Endothelial cell of umbilical vein (primary cell): ENCODE measurements around the gene EVC2.

Source experiments
- CTCF ChIP-seq, 2 donors: IDR thresholded peaks; 1 replicate in 1 of 2; 2 replicates in 1 of 2; pipeline ENCODE4 v1.5.1; 2011; ENCODE audit warnings: low read length in 2 of 2, mild to moderate bottlenecking in 2 of 2, moderate library complexity in 2 of 2, control low read depth in 1 of 2, inconsistent platforms in 1 of 2, low read depth in 1 of 2; ENCODE audit not compliant: insufficient read depth in 1 of 2; ENCODE audit errors: extremely low read depth in 1 of 2
- EZH2 ChIP-seq: IDR thresholded peaks from 2 replicates; pipeline ENCODE4 v1.6.1; 2012; ENCODE audit warnings: borderline replicate concordance, low read depth, mild to moderate bottlenecking, moderate library complexity, low read length, inconsistent platforms; ENCODE audit not compliant: severe bottlenecking
- FOS ChIP-seq: IDR thresholded peaks from 2 replicates; pipeline ENCODE4 v1.6.1; 2011; ENCODE audit warnings: mild to moderate bottlenecking, low read length, moderate library complexity, borderline replicate concordance; ENCODE audit not compliant: insufficient read depth
- JUN ChIP-seq: IDR thresholded peaks from 2 replicates; pipeline ENCODE4 v1.6.1; 2011; ENCODE audit warnings: borderline replicate concordance, low read depth; ENCODE audit not compliant: insufficient read length, insufficient read depth
- MYC ChIP-seq: IDR thresholded peaks from one replicate; pipeline ENCODE4 v1.6.1; 2011; ENCODE audit warnings: mild to moderate bottlenecking, low read depth, low read length
- POLR2A ChIP-seq: IDR thresholded peaks from 2 replicates; pipeline ENCODE4 v1.6.1; 2012; ENCODE audit warnings: low read depth, mild to moderate bottlenecking, control low read depth, low read length
- POLR2AphosphoS5 ChIP-seq: IDR thresholded peaks from 2 replicates; pipeline ENCODE4 v1.6.1; 2012; ENCODE audit warnings: low read depth, mild to moderate bottlenecking, control low read depth, low read length, moderate library complexity; ENCODE audit not compliant: insufficient read depth

DNA sequence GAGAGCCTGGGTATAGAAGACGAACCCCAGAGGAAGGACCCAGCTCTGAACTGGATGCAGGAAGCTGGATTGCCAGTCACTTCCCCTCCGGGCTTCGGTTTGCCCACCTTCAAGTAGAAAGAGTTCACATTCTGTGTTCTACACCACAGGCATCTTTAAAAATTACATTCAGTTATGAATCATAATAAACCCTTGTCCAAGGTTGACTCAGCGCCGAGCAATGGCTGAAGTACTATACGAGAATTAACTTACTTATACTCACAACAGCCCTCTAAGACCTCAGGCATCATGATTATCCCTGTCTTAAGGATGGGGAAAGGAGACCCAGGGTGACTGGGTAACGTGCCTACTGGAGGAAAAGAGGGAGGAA, 72.5 kb downstream of the EVC2 start:
- TF ChIP-seq CTCF (IDR thresholded peaks at IDR 0.05; ENCODE audit: extremely low read depth in 1 of 2, insufficient read depth in 1 of 2, low read depth in 1 of 2, low read length in 2 of 2) (no peak), POLR2AphosphoS5 (no peak), POLR2A (no peak), EZH2 (no peak), FOS (peak; percentile 17), MYC (no peak), JUN (no peak)
